H9 (cell line): ENCODE data around the gene LPO. TPM values are rescaled to one million over a fixed set of nuclear protein-coding genes. Genes with fewer than 3 reads are reported as not detected.
A peak's percentile ranks its signal among the peaks of the same experiment; 100 is the strongest.

Experiments used
- DNase-seq: peaks from one replicate; pipeline ENCODE4 v3.0.0-alpha.2; 2017
- H2AFZ ChIP-seq: one replicate; pipeline ENCODE4 v1.6.1; 2013; ENCODE audit warnings: mild to moderate bottlenecking, low read length, control low read depth, moderate library complexity
- H2AK5ac ChIP-seq: 2 replicates; pipeline ENCODE4 v1.6.1; 2013; ENCODE audit warnings: low read length, control low read depth, mixed read lengths; ENCODE audit not compliant: insufficient read length
- H2BK120ac ChIP-seq: one replicate; pipeline ENCODE4 v1.6.1; 2013; ENCODE audit warnings: low read depth, mild to moderate bottlenecking, low read length, control low read depth, inconsistent platforms; ENCODE audit not compliant: poor library complexity, severe bottlenecking
- H2BK12ac ChIP-seq: 2 replicates; pipeline ENCODE4 v1.6.1; 2013; ENCODE audit warnings: low read length, control low read depth, mixed read lengths, low read depth; ENCODE audit not compliant: insufficient read length
- H2BK15ac ChIP-seq: 2 replicates; pipeline ENCODE4 v1.6.1; 2013; ENCODE audit warnings: low read depth, low read length, control low read depth
- H2BK20ac ChIP-seq: one replicate; pipeline ENCODE4 v1.6.1; 2013; ENCODE audit warnings: low read depth, mild to moderate bottlenecking, low read length, control low read depth, inconsistent platforms; ENCODE audit not compliant: poor library complexity, severe bottlenecking
- H2BK5ac ChIP-seq: 2 replicates; pipeline ENCODE4 v1.6.1; 2013; ENCODE audit warnings: low read length, control low read depth, mixed read lengths; ENCODE audit not compliant: insufficient read length
- H3K14ac ChIP-seq: 2 replicates; pipeline ENCODE4 v1.6.1; 2013; ENCODE audit warnings: low read length, control low read depth; ENCODE audit not compliant: insufficient read depth
- H3K18ac ChIP-seq: 2 replicates; pipeline ENCODE4 v1.6.1; 2013; ENCODE audit warnings: low read depth, mild to moderate bottlenecking, mixed read lengths, low read length, control low read depth; ENCODE audit not compliant: insufficient read length
- H3K23ac ChIP-seq: 2 replicates; pipeline ENCODE4 v1.6.1; 2013; ENCODE audit warnings: low read length, control low read depth, mixed read lengths, low read depth; ENCODE audit not compliant: insufficient read length
- H3K23me2 ChIP-seq: 2 replicates; pipeline ENCODE4 v1.6.1; 2013; ENCODE audit warnings: low read depth, mild to moderate bottlenecking, mixed read lengths, low read length, control low read depth; ENCODE audit not compliant: insufficient read length, poor library complexity, severe bottlenecking
- H3K27ac ChIP-seq: 2 replicates; pipeline ENCODE4 v1.5.1; 2013; ENCODE audit warnings: low read length, control low read depth, mixed read lengths, low read depth; ENCODE audit not compliant: insufficient read length
- H3K27me3 ChIP-seq: 2 replicates; pipeline ENCODE4 v1.6.1; 2013; ENCODE audit warnings: low read length, control low read depth, inconsistent platforms; ENCODE audit not compliant: insufficient read depth
- H3K4ac ChIP-seq: 2 replicates; pipeline ENCODE4 v1.6.1; 2013; ENCODE audit warnings: low read depth, mild to moderate bottlenecking, control low read depth, inconsistent platforms, low read length, moderate library complexity
- H3K4me1 ChIP-seq: 2 replicates; pipeline ENCODE4 v1.6.1; 2013; ENCODE audit warnings: low read length, control low read depth, inconsistent platforms; ENCODE audit not compliant: insufficient read depth
- H3K4me2 ChIP-seq: 2 replicates; pipeline ENCODE4 v1.6.1; 2013; ENCODE audit warnings: low read length, control low read depth, mixed read lengths; ENCODE audit not compliant: insufficient read length, insufficient read depth
- H3K56ac ChIP-seq: 2 replicates; pipeline ENCODE4 v1.6.1; 2013; ENCODE audit warnings: low read depth, mild to moderate bottlenecking, mixed read lengths, low read length, control low read depth; ENCODE audit not compliant: insufficient read length
- H3K79me1 ChIP-seq: 2 replicates; pipeline ENCODE4 v1.6.1; 2013; ENCODE audit warnings: low read depth, mild to moderate bottlenecking, moderate library complexity, low read length, control low read depth, inconsistent platforms; ENCODE audit not compliant: insufficient read depth, poor library complexity, severe bottlenecking
- H3K79me2 ChIP-seq: 2 replicates; pipeline ENCODE4 v1.6.1; 2013; ENCODE audit warnings: low read length, control low read depth, inconsistent platforms; ENCODE audit not compliant: insufficient read depth
- H3K9ac ChIP-seq: 2 replicates; pipeline ENCODE4 v1.6.1; 2013; ENCODE audit warnings: low read length, control low read depth, mixed read lengths; ENCODE audit not compliant: insufficient read length; ENCODE audit errors: extremely low read depth
- H3K9me3 ChIP-seq: one replicate; pipeline ENCODE4 v1.6.1; 2013; ENCODE audit warnings: low read depth, low read length, inconsistent platforms; ENCODE audit not compliant: control insufficient read depth
- H3T11ph ChIP-seq: one replicate; pipeline ENCODE4 v1.6.1; 2013; ENCODE audit warnings: mild to moderate bottlenecking, low read length, control low read depth, inconsistent platforms
- H4K20me1 ChIP-seq: one replicate; pipeline ENCODE4 v1.6.1; 2013; ENCODE audit not compliant: control insufficient read depth, insufficient read length, insufficient read depth
- H4K5ac ChIP-seq: 2 replicates; pipeline ENCODE4 v1.6.1; 2013; ENCODE audit warnings: low read depth, mild to moderate bottlenecking, mixed read lengths, low read length, control low read depth; ENCODE audit not compliant: insufficient read length
- H4K8ac ChIP-seq: replicated peaks from 2 replicates; pipeline ENCODE4 v1.6.1; 2013; ENCODE audit warnings: low read length, control low read depth, mixed read lengths, low read depth; ENCODE audit not compliant: insufficient read length
- H4K91ac ChIP-seq: 2 replicates; pipeline ENCODE4 v1.6.1; 2013; ENCODE audit warnings: low read depth, mild to moderate bottlenecking, moderate library complexity, mixed read lengths, low read length, control low read depth; ENCODE audit not compliant: insufficient read length
- H3K27ac Mint-ChIP-seq, 3 experiments: 2 replicates in 2 of 3; 3 replicates in 1 of 3; pipeline ENCODE4 v1.8.0; 2020 to 2021; ENCODE audit warnings: mixed read lengths in 3 of 3, mild to moderate bottlenecking in 1 of 3, moderate library complexity in 1 of 3
- H3K27me3 Mint-ChIP-seq: 2 replicates; pipeline ENCODE4 v1.8.0; 2021; ENCODE audit warnings: low read depth, mild to moderate bottlenecking, moderate library complexity, mixed read lengths
- H3K36me3 Mint-ChIP-seq, 3 experiments: 2 replicates in 2 of 3; 3 replicates in 1 of 3; pipeline ENCODE4 v1.8.0; 2020 to 2021; ENCODE audit warnings: low read depth in 3 of 3, mixed read lengths in 3 of 3; ENCODE audit not compliant: insufficient read depth in 1 of 3
- H3K4me1 Mint-ChIP-seq, 2 experiments: 2 replicates each; pipeline ENCODE4 v1.8.0; 2020; ENCODE audit warnings: mixed read lengths in 2 of 2
- H3K4me3 Mint-ChIP-seq, 2 experiments: 2 replicates in 1 of 2; 3 replicates in 1 of 2; pipeline ENCODE4 v1.8.0; 2020 to 2021; ENCODE audit warnings: mild to moderate bottlenecking in 2 of 2, mixed read lengths in 2 of 2, moderate library complexity in 1 of 2
- H3K9me3 Mint-ChIP-seq, 2 experiments: 2 replicates in 1 of 2; 3 replicates in 1 of 2; pipeline ENCODE4 v1.8.0; 2020; ENCODE audit warnings: mild to moderate bottlenecking in 2 of 2, mixed read lengths in 2 of 2, moderate library complexity in 1 of 2
- WGBS: extraction: QIAGEN DNeasy Blood & Tissue Kit; methylation state at CpG from one replicate; pipeline ENCODE4 v1.1.7; 2013; ENCODE audit warnings: missing lambda C conversion rate, low lambda C conversion rate, mixed read lengths; ENCODE audit not compliant: insufficient read length; ENCODE audit errors: extremely low coverage; 5-methylcytosine and 5-hydroxymethylcytosine counted together
- total RNA-seq: library from RNA; stranded (reverse); gene quantifications from 2 replicates; pipeline ENCODE4 v1.2.1, GENCODE V29; 2021
- TF ChIP-seq, protein P1 (sequence below): fragments of 200-600 bp; sonication (generic); conservative IDR thresholded peaks from 3 replicates; pipeline ENCODE4 v1.8.0; 2021; ENCODE audit warnings: antibody characterized with exemption, mild to moderate bottlenecking

LPO gene
- total RNA-seq, 1 experiment from 2014 or later, result 0.17 TPM

DNA sequence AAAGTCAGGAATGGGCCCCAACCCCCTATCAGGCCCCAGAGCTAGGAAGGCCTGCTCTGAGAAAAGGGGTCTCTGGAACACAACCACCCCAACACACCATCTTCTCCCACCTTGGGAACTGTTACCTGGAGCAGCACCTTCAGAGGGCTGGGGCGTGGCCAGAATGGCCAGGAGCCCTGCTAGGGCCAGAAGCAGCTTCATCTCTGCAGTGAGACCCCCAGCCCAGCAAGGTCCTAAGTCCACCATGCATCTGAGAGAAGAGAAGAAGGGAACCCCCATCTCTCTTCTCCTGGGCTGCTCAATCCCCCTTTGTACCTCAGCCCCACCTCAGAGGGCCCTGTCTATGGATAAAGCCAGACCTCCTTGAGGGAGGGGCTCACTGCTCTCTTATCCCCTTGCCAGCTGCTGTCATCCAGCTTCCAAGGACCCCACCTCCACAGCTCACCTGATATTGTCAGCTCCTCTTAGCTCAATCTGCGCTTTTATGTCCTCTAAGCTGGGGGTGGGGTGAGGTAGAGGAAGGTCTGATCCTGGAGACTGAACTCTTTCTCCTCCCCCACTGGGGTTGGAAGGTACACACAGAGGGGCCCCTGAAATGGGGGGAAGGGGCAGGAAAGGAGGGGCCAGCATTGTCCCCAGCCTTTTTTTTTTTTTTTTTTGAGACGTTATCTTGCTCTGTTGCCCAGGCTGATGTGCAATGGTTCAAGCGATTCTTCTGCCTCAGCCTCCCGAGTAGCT lies 42.3 kb downstream of the LPO start, which contains the start of gene MPO:
TSS of gene MPO (minus strand) at position 456 of the 738 bp plus-strand sequence. CDS start at position 279, 177 bp downstream.
- H3K36me3 Mint-ChIP-seq, result no peaks in the 10 kb centered on the region; a peak in 2 of 7 replicates
- H2AFZ ChIP-seq, result no peak within 1 kb of the TSS

More for the DNA sequence above, 42.3 kb downstream of the LPO start, which contains the start of gene MPO:
- Histone ChIP-seq H4K8ac (no peak within 1 kb of the TSS), H2BK120ac (no peak within 1 kb of the TSS), H3K4me1 (peaks cover 3% of the 10 kb centered on the region; the same call in 1 of the 2 replicates), H2BK15ac (no peak within 1 kb of the TSS), H3T11ph (no peak within 1 kb of the TSS), H4K5ac (no peak within 1 kb of the TSS), H3K56ac (no peak within 1 kb of the TSS), H3K79me2 (no peaks in the 10 kb centered on the region), H2BK20ac (no peak within 1 kb of the TSS), H3K27me3 (no peaks in the 10 kb centered on the region), H3K23ac (no peak within 1 kb of the TSS), H3K14ac (no peak within 1 kb of the TSS), H3K79me1 (no peaks in the 10 kb centered on the region), H2BK5ac (no peak within 1 kb of the TSS), H2BK12ac (no peak within 1 kb of the TSS), H2AK5ac (no peak within 1 kb of the TSS), H3K4ac (no peak within 1 kb of the TSS), H3K9ac (no peak within 1 kb of the TSS), H3K4me2 (no peak within 1 kb of the TSS), H3K18ac (no peak within 1 kb of the TSS), H3K27ac (no peak within 1 kb of the TSS), H3K23me2 (no peaks in the 10 kb centered on the region), H4K91ac (no peak within 1 kb of the TSS), H3K9me3 (no peaks in the 10 kb centered on the region), H4K20me1 (no peaks in the 10 kb centered on the region)
- Mint-ChIP-seq H3K4me3 (no peak within 1 kb of the TSS; a peak in 1 of 5 replicates), H3K27ac (peak within 1 kb of the TSS in 1 of 3 experiments; percentile 39; a peak in 1 of 7 replicates), H3K27me3 (peaks cover 14% of the 10 kb centered on the region), H3K9me3 (no peaks in the 10 kb centered on the region), H3K4me1 (peaks cover 22 to 28% of the 10 kb centered on the region in 2 experiments)
- TF ChIP-seq, protein P1, sequence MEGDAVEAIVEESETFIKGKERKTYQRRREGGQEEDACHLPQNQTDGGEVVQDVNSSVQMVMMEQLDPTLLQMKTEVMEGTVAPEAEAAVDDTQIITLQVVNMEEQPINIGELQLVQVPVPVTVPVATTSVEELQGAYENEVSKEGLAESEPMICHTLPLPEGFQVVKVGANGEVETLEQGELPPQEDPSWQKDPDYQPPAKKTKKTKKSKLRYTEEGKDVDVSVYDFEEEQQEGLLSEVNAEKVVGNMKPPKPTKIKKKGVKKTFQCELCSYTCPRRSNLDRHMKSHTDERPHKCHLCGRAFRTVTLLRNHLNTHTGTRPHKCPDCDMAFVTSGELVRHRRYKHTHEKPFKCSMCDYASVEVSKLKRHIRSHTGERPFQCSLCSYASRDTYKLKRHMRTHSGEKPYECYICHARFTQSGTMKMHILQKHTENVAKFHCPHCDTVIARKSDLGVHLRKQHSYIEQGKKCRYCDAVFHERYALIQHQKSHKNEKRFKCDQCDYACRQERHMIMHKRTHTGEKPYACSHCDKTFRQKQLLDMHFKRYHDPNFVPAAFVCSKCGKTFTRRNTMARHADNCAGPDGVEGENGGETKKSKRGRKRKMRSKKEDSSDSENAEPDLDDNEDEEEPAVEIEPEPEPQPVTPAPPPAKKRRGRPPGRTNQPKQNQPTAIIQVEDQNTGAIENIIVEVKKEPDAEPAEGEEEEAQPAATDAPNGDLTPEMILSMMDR, result no peak
- no peak for DNase-seq
- no CpG with 5 or more reads among the region's 5 CpGs for WGBS
